HepG2 (cell line): ENCODE measurements around the gene SMOC1.

Source experiments
- CTCF ChIP-seq: sonication (generic); formaldehyde crosslinking; IDR thresholded peaks from 2 replicates; pipeline ENCODE4 v1.5.0; 2020; ENCODE audit warnings: mild to moderate bottlenecking, missing genetic modification reagents, moderate library complexity
- MEIS2 ChIP-seq: sonication (generic); formaldehyde crosslinking; IDR thresholded peaks from 2 replicates; pipeline ENCODE4 v1.9.0; 2021; ENCODE audit warnings: mild to moderate bottlenecking, missing genetic modification reagents
- NFIB ChIP-seq: sonication (generic); formaldehyde crosslinking; IDR thresholded peaks from 2 replicates; pipeline ENCODE4 v1.9.0; 2021; ENCODE audit warnings: missing genetic modification reagents, mild to moderate bottlenecking, borderline replicate concordance
- SOX13 ChIP-seq, 3 experiments: fragments of 450-650 bp in 1 of 3; sonication (generic) in 1 of 3; formaldehyde crosslinking in 1 of 3; IDR thresholded peaks in 2 of 3; conservative IDR thresholded peaks in 1 of 3; 2 replicates each; pipeline versions ENCODE4 v1.5.0 to v1.6.1; 2016 to 2020; ENCODE audit warnings: antibody characterized with exemption in 1 of 3, mild to moderate bottlenecking in 1 of 3, missing compliant biosample characterization in 1 of 3, missing genetic modification reagents in 1 of 3, moderate library complexity in 1 of 3
- SRSF9 ChIP-seq: fragments of 200-400 bp; formaldehyde crosslinking; IDR thresholded peaks from 2 replicates; pipeline ENCODE4 v1.6.1; 2018; ENCODE audit warnings: borderline replicate concordance, mild to moderate bottlenecking, low read depth, low read length; ENCODE audit not compliant: insufficient read depth, poor library complexity, severe bottlenecking

DNA sequence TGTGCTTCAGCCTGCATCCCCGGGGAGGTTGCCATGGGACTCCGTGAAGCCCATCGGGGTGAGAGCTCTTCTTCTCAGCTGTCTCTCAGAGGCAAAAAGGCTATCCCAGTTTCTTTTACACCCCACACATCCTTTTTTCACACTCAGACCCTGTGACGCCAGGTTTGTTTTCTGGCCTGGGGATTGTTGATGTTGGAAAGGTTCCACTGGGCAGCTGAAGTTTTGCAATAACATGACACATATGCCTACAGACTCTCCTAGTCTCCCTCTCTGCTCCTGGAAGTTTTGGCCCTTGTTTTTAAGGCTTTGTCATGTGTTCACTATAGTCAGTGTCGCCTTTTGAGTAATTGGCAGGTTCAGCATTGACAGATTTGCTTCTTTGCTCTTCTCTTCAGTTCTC lies 118.6 kb downstream of the SMOC1 start:
- TF ChIP-seq MEIS2 (no peak), NFIB (no peak), SOX13 (IDR thresholded peaks at IDR 0.05) (no peak), SOX13 (CRISPR knock-in tag; conservative IDR thresholded peaks at IDR 0.05 in 1 of 2, IDR thresholded peaks at IDR 0.05 in 1 of 2) (no peak), CTCF (CRISPR knock-in tag) (no peak), SRSF9 (no peak)
